Astrocyte (in vitro differentiated cells and primary cell): ENCODE data around the gene CTCF. TPM values are rescaled to one million over a fixed set of nuclear protein-coding genes. Genes with fewer than 3 reads are reported as not detected.

Experiments used
- DNase-seq: peaks from one replicate; pipeline ENCODE4 v3.0.0-alpha.2; 2010; ENCODE audit warnings: low read depth
- FAIRE-seq: peaks from 2 replicates; lab custom pipeline; 2011; peaks lifted over from hg19 to GRCh38; lab: Jason Lieb, UNC
- H2AFZ ChIP-seq: 2 replicates; pipeline ENCODE4 v1.6.0; 2012; ENCODE audit warnings: low read depth, low read length, inconsistent platforms
- H3K27ac ChIP-seq: 2 replicates; pipeline ENCODE4 v1.5.1; 2011; ENCODE audit warnings: low read depth, low read length, inconsistent platforms
- H3K27me3 ChIP-seq: 2 replicates; pipeline ENCODE4 v1.6.0; 2011; ENCODE audit warnings: low read length, inconsistent platforms; ENCODE audit not compliant: insufficient read depth
- H3K36me3 ChIP-seq: 2 replicates; pipeline ENCODE4 v1.5.1; 2011; ENCODE audit warnings: low read length, inconsistent platforms; ENCODE audit not compliant: insufficient read depth
- H3K4me1 ChIP-seq: 2 replicates; pipeline ENCODE4 v1.5.1; 2011; ENCODE audit warnings: low read length, inconsistent platforms; ENCODE audit not compliant: insufficient read depth
- H3K4me2 ChIP-seq: 2 replicates; pipeline ENCODE4 v1.6.0; 2012; ENCODE audit warnings: low read length, inconsistent platforms
- H3K4me3 ChIP-seq: 2 replicates; pipeline ENCODE4 v1.5.1; 2011; ENCODE audit warnings: low read depth, mild to moderate bottlenecking, low read length, inconsistent platforms; ENCODE audit not compliant: insufficient read depth
- H3K79me2 ChIP-seq: 2 replicates; pipeline ENCODE4 v1.6.0; 2012; ENCODE audit warnings: mild to moderate bottlenecking, low read length, inconsistent platforms; ENCODE audit not compliant: insufficient read depth
- H3K9ac ChIP-seq: 2 replicates; pipeline ENCODE4 v1.6.0; 2012; ENCODE audit warnings: mild to moderate bottlenecking, low read length, inconsistent platforms
- H3K9me3 ChIP-seq: 2 replicates; pipeline ENCODE4 v1.5.1; 2012; ENCODE audit warnings: low read depth, mild to moderate bottlenecking, low read length, inconsistent platforms; ENCODE audit not compliant: insufficient read depth
- H4K20me1 ChIP-seq: 2 replicates; pipeline ENCODE4 v1.6.0; 2012; ENCODE audit warnings: low read length, inconsistent platforms; ENCODE audit not compliant: insufficient read depth
- H3K27ac Mint-ChIP-seq: one replicate; pipeline ENCODE4 v1.8.0; 2021; ENCODE audit warnings: mild to moderate bottlenecking, mixed read lengths; ENCODE audit not compliant: unreplicated experiment
- H3K27me3 Mint-ChIP-seq: one replicate; pipeline ENCODE4 v1.8.0; 2021; ENCODE audit warnings: low read depth, mixed read lengths; ENCODE audit not compliant: unreplicated experiment
- H3K36me3 Mint-ChIP-seq: one replicate; pipeline ENCODE4 v1.8.0; 2021; ENCODE audit warnings: low read depth, mixed read lengths; ENCODE audit not compliant: unreplicated experiment
- H3K4me1 Mint-ChIP-seq: one replicate; pipeline ENCODE4 v1.8.0; 2021; ENCODE audit warnings: low read depth, mixed read lengths; ENCODE audit not compliant: unreplicated experiment
- H3K4me3 Mint-ChIP-seq: one replicate; pipeline ENCODE4 v1.8.0; 2021; ENCODE audit warnings: mild to moderate bottlenecking, moderate library complexity, mixed read lengths; ENCODE audit not compliant: unreplicated experiment
- H3K9me3 Mint-ChIP-seq: one replicate; pipeline ENCODE4 v1.8.0; 2021; ENCODE audit warnings: mild to moderate bottlenecking, mixed read lengths; ENCODE audit not compliant: unreplicated experiment
- CTCF ChIP-seq: IDR thresholded peaks from 2 replicates; pipeline ENCODE4 v1.5.1; 2011; ENCODE audit warnings: low read depth, mild to moderate bottlenecking, inconsistent platforms, low read length, moderate library complexity; ENCODE audit not compliant: insufficient read depth
- EZH2 ChIP-seq: IDR thresholded peaks from 2 replicates; pipeline ENCODE4 v1.6.1; 2012; ENCODE audit warnings: mild to moderate bottlenecking, low read length, inconsistent platforms; ENCODE audit not compliant: insufficient read depth
- total RNA-seq: library from RNA; stranded (reverse); gene quantifications from 2 replicates; pipeline ENCODE4 v1.2.1, GENCODE V29; 2021

Gene CTCF
- total RNA-seq, 1 donor from 2014 or later, result 26.8 TPM

- FAIRE-seq (no peak), DNase-seq (no peak)
- Histone ChIP-seq H3K4me2 (no peak overlapping the region), H3K27ac (no peak overlapping the region), H2AFZ (no peak overlapping the region), H3K27me3 (no peaks in the 10 kb centered on the region), H3K4me1 (peaks cover 10% of the 10 kb centered on the region), H3K9me3 (no peaks in the 10 kb centered on the region), H3K79me2 (peaks cover 8% of the 10 kb centered on the region), H3K4me3 (no peak overlapping the region), H3K36me3 (peaks cover 9% of the 10 kb centered on the region), H4K20me1 (peaks cover 44% of the 10 kb centered on the region), H3K9ac (no peak overlapping the region)
- Mint-ChIP-seq H3K4me3 (no peak overlapping the region), H3K9me3 (no peaks in the 10 kb centered on the region), H3K27me3 (no peaks in the 10 kb centered on the region), H3K36me3 (peaks cover 2% of the 10 kb centered on the region), H3K4me1 (peaks cover 15% of the 10 kb centered on the region), H3K27ac (no peak overlapping the region)
- TF ChIP-seq CTCF (no peak), EZH2 (no peak)
Observed at GRCh38 chr16:67551972-67552371, 10.4 kb upstream of the CTCF start.

DNA sequence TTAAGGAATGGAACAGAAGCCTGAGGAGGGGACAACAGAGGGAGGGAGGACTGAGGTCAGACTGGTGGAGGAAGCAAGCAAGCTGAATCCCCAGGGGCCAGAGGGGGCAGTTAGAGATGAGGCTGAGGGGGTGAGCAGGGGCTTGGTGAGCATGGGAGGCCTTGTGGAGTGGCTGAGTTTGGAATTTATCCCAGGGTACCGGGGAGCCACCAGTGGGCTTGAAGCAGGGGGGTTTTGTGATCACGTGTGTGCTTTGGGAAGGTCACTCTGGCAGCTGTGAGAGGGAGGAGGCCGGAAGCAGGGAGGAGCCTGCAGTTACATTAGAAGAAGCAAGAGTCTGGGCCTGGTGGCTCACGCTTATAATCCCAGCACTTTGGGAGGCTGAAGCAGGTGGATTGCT lies 9.8 kb upstream of the CTCF start:
- H3K9me3 Mint-ChIP-seq, result no peaks in the 10 kb centered on the region
- Histone ChIP-seq H3K27ac (no peak overlapping the region), H3K9me3 (no peaks in the 10 kb centered on the region), H2AFZ (no peak overlapping the region), H3K27me3 (no peaks in the 10 kb centered on the region), H3K4me2 (no peak overlapping the region), H3K79me2 (peaks cover 8% of the 10 kb centered on the region), H3K9ac (no peak overlapping the region), H4K20me1 (peaks cover 39% of the 10 kb centered on the region), H3K4me1 (peaks cover 10% of the 10 kb centered on the region), H3K36me3 (peaks cover 8% of the 10 kb centered on the region), H3K4me3 (no peak overlapping the region)
- FAIRE-seq (no peak), DNase-seq (no peak)
- no peak overlapping the region for H3K4me3 Mint-ChIP-seq
- peaks cover 3% of the 10 kb centered on the region for H3K36me3 Mint-ChIP-seq
- peaks cover 15% of the 10 kb centered on the region for H3K4me1 Mint-ChIP-seq
- TF ChIP-seq CTCF (no peak), EZH2 (no peak)
- no peaks in the 10 kb centered on the region for H3K27me3 Mint-ChIP-seq
- H3K27ac Mint-ChIP-seq, result no peak overlapping the region

- peak; percentile 39 for DNase-seq
- Mint-ChIP-seq H3K36me3 (peaks cover 2% of the 10 kb centered on the region), H3K4me3 (no peak overlapping the region), H3K27ac (no peak overlapping the region), H3K9me3 (no peaks in the 10 kb centered on the region), H3K4me1 (peaks cover 10% of the 10 kb centered on the region), H3K27me3 (no peaks in the 10 kb centered on the region)
- Histone ChIP-seq H3K4me2 (peak overlapping the region; percentile 59), H2AFZ (no peak overlapping the region), H4K20me1 (peaks cover 17% of the 10 kb centered on the region), H3K27me3 (no peaks in the 10 kb centered on the region), H3K36me3 (peaks cover 3% of the 10 kb centered on the region), H3K9me3 (no peaks in the 10 kb centered on the region), H3K4me3 (no peak overlapping the region), H3K27ac (no peak overlapping the region), H3K9ac (no peak overlapping the region), H3K4me1 (peaks cover 10% of the 10 kb centered on the region), H3K79me2 (peaks cover 9% of the 10 kb centered on the region)
- peak; percentile 20 for FAIRE-seq
- no peak for TF ChIP-seq EZH2
- TF ChIP-seq CTCF, result no peak
Observed at GRCh38 chr16:67555795-67556212, 6.5 kb upstream of the CTCF start.
